Esophagus muscularis mucosa (tissue), 4 donors: Measurements from ENCODE around the gene HEATR3. TPM values are rescaled to one million over a fixed set of nuclear protein-coding genes. Genes with fewer than 3 reads are reported as not detected.

ENCODE experiments used
- DNase-seq: peaks from one replicate; pipeline ENCODE4 v3.0.0-alpha.2; 2017; ENCODE audit errors: extremely low spot score
- H3K27ac ChIP-seq, 4 donors: fragments of 200-600 bp; sonication (generic); replicated peaks in 1 of 4; 1 replicate in 3 of 4; 2 replicates in 1 of 4; pipeline ENCODE4 v1.5.1; 2016 to 2019; ENCODE audit warnings: mild to moderate bottlenecking in 1 of 4
- H3K27me3 ChIP-seq, 4 donors: fragments of 200-600 bp; sonication (generic); one replicate each; pipeline versions ENCODE4 v1.5.1 to v1.6.0; 2016 to 2019
- H3K36me3 ChIP-seq, 4 donors: fragments of 200-600 bp; sonication (generic); one replicate each; pipeline ENCODE4 v1.5.1; 2016 to 2019
- H3K4me1 ChIP-seq, 4 donors: fragments of 200-600 bp; sonication (generic); one replicate each; pipeline ENCODE4 v1.5.1; 2016 to 2019
- H3K4me3 ChIP-seq, 4 donors: fragments of 200-600 bp; sonication (generic); 1 replicate in 2 of 4; 2 replicates in 2 of 4; pipeline ENCODE4 v1.5.1; 2016 to 2019; ENCODE audit warnings: mild to moderate bottlenecking in 4 of 4, moderate library complexity in 1 of 4
- H3K9me3 ChIP-seq, 4 donors: fragments of 200-600 bp; sonication (generic); 1 replicate in 3 of 4; 2 replicates in 1 of 4; pipeline ENCODE4 v1.5.1; 2016 to 2019
- CTCF ChIP-seq, 3 experiments: fragments of 200-600 bp in 2 of 3; fragments of 450-650 bp in 1 of 3; sonication (generic) in 2 of 3; IDR thresholded peaks; one replicate each; pipeline ENCODE4 v1.5.1; 2017 to 2019; ENCODE audit warnings: antibody characterized with exemption in 3 of 3, mild to moderate bottlenecking in 2 of 3, moderate library complexity in 1 of 3
- EP300 ChIP-seq: sonication (generic); formaldehyde crosslinking; IDR thresholded peaks from one replicate; pipeline ENCODE4 v1.6.1; 2017; ENCODE audit warnings: antibody characterized with exemption
- POLR2A ChIP-seq: fragments of 450-650 bp; IDR thresholded peaks from one replicate; pipeline ENCODE4 v1.6.1; 2017; ENCODE audit warnings: antibody characterized with exemption, moderate library complexity, mild to moderate bottlenecking, low read depth
- POLR2AphosphoS5 ChIP-seq, 2 donors: sonication (generic); formaldehyde crosslinking; IDR thresholded peaks; one replicate each; pipeline ENCODE4 v1.6.1; 2017; ENCODE audit warnings: antibody characterized with exemption in 2 of 2
- WGBS: methylation state at CpG from one replicate; pipeline ENCODE4 v1.1.5; 2018; 5-methylcytosine and 5-hydroxymethylcytosine counted together
- intact Hi-C: fragments of 100-400 bp; cut with DNase I; formaldehyde crosslinking; loops from one replicate; pipeline ENCODE4 v1.15.1; 2023
- total RNA-seq, 4 donors: library from RNA; depleted of rRNA; stranded (reverse); fragments of >200 nt; gene quantifications; one replicate each; pipeline versions ENCODE4 v1.1.0 to v1.2.1, GENCODE V29; 2016

Gene HEATR3
- total RNA-seq, 4 donors from 2014 or later, result 10.0 to 25.7 (median 12.4) TPM

DNA sequence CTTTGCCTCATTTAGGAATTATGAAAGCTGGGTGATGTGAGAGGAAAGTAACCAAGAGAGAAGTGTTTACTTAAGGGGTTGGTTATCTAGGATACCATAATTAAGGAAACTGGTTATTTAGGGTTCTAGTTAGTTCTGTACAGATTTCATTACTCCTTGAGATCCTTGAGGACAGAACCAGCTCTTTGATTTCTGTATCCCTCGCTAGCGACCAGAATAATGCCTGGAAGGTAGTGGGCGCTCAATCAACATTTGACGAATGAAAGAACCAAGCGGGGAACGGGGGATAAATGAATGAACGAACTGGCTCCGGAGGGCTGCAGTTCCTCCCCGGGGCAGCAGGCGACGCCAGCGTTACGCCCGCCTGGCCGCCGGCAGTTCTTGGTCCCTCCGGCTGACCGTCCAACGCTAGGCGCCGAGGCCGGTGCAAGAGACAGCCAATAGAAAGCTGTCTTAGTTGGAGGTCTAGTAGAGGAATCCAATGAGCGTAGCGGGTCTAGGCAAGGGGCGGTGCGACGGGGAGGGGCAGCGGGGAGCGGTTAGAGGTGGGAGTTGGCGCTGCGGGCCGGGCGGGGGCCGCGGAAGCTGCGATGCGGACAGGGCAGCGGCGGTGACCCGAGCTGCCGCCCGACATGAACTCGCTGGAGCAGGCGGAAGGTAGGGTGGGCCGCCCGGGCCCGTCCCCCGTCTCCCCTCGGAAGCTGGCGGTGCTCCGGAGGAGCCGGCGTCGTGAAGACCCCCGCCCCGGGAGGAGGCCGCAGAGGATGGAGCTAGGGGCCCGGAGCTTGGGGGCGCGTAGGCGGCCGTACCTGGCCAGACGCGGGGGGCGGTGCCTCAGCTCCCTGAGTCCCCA lies 40.9 kb upstream of the HEATR3 start, which contains the start of gene CNEP1R1:
TSS of gene CNEP1R1 (plus strand) at position 542 of the 853 bp plus-strand sequence. CDS start at position 633, 91 bp downstream.
- H3K9me3 ChIP-seq, result no peaks in the 10 kb centered on the region
- intact Hi-C loops, result loop anchor here (2.0 to 10.0 kb wide), 5 partner anchors 42 to 770 kb away; partner anchors contain the start of gene TENT4B
- peak; percentile 97 for DNase-seq
- H3K4me3 ChIP-seq, result peak within 1 kb of the TSS; percentile 77 to 99 (median 94)
- H3K4me1 ChIP-seq, result peaks cover 23 to 38% (median 31%) of the 10 kb centered on the region in 4 donors
- under 1% methylated on average over 43 of the region's 65 CpGs for whole genome bisulfite sequencing
- H3K36me3 ChIP-seq, result peaks cover 0 to 12% (median 2%) of the 10 kb centered on the region in 4 donors
- no peaks in the 10 kb centered on the region for H3K27me3 ChIP-seq
- peak within 1 kb of the TSS; percentile 79 to 89 (median 86) for H3K27ac ChIP-seq
- TF ChIP-seq POLR2A, result no peak
- no peak for TF ChIP-seq EP300
- peak in 2 of 3 experiments; percentile 100 for TF ChIP-seq CTCF (IDR thresholded peaks at IDR 0.05)
- TF ChIP-seq POLR2AphosphoS5 (IDR thresholded peaks at IDR 0.05), result peak; percentile 85 to 92

DNA sequence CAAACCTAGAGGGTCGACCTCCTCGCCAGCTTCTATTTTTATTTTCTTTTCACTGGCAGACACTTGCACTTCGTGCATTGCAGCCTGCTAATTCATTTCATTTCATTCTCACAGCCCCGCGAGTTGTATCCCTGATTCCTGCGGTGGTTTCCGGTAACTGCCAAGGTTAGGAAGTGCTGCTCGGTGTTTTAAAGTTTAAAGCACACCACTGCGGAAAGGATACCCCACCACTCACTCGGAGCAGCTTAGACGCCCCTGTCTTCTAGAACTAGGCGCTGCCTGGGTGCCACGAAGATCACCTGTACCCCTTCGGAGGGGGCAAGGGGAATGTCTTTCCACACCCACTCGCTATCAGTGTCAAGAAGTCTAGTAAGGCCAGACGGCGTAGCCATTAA lies 40.2 kb upstream of the HEATR3 start:
- H3K27me3 ChIP-seq, result no peaks in the 10 kb centered on the region

DNA sequence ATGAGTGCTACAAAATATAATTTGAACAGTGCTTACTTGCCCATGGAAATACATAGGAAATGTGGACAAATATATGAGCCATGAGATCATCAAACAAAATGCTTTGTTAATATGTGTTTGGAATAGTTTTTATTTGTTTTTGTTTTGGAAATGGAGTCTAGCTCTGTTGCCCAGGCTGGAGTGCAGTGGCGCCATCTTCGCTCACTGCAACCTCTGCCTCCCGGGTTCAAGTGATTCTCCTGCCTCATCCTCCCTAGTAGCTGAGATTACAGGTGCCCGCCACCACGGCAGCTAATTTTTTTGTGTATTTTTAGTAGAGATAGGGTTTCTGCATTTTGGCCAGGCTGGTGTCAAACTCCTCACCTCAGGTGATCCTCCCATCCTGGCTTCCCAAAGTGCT lies 37.9 kb upstream of the HEATR3 start:
- no peak for DNase-seq
- Histone ChIP-seq H3K9me3 (no peaks in the 10 kb centered on the region), H3K4me1 (peaks cover 23 to 39% (median 33%) of the 10 kb centered on the region in 4 donors), H3K36me3 (peaks cover 5 to 41% (median 20%) of the 10 kb centered on the region in 4 donors), H3K27me3 (no peaks in the 10 kb centered on the region), H3K4me3 (no peak overlapping the region), H3K27ac (no peak overlapping the region)
- TF ChIP-seq POLR2A (no peak), POLR2AphosphoS5 (IDR thresholded peaks at IDR 0.05) (no peak), CTCF (IDR thresholded peaks at IDR 0.05) (no peak), EP300 (no peak)
- intact Hi-C loops, result loop anchor here (5.0 to 10.0 kb wide), 3 partner anchors 124 to 767 kb away; partner anchors contain the start of gene TENT4B
- 100% methylated on average over 5 of the region's 5 CpGs for WGBS

More for the DNA sequence above, 40.2 kb upstream of the HEATR3 start:
- TF ChIP-seq EP300 (no peak), POLR2AphosphoS5 (IDR thresholded peaks at IDR 0.05) (no peak), CTCF (IDR thresholded peaks at IDR 0.05) (no peak), POLR2A (no peak)
- no peak for DNase-seq
- Histone ChIP-seq H3K36me3 (peaks cover 0 to 18% (median 8%) of the 10 kb centered on the region in 4 donors), H3K4me3 (peak overlapping the region; percentile 77 to 99 (median 94)), H3K9me3 (no peaks in the 10 kb centered on the region), H3K27ac (peak overlapping the region; percentile 79 to 89 (median 86)), H3K4me1 (peaks cover 23 to 39% (median 33%) of the 10 kb centered on the region in 4 donors)
- under 1% methylated on average over 17 of the region's 17 CpGs for WGBS
- intact Hi-C loops, result loop anchor here (2.0 to 10.0 kb wide), 5 partner anchors 41 to 769 kb away; partner anchors contain the start of gene TENT4B

DNA sequence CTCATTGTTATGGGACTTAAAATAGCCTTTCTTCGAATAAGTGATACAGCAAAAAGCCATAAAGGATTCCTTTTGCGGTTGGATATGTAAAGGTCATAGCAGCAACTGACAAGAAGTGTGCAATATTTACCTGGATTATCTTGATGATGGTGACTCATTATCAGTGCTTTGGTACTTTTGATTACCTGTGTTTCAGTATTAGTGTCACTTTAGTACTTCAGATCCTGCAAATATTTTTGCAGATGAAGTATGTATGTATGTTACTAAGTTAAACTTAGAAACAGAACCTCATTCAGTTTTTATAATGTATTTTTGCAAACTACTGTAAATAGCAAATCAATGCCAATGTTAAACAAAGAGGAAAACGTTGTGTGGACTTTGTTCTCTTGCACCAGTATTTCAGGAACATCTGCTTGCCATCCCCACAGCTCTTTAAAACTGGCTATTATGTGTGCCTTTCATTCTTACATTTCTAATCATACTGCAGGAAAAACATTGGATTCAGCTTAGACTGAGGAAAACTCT lies 30.2 kb upstream of the HEATR3 start:
- 72% methylated on average over 3 of the region's 3 CpGs for WGBS
- no peak for DNase-seq
- H3K4me3 ChIP-seq, result no peak overlapping the region
- H3K9me3 ChIP-seq, result no peaks in the 10 kb centered on the region
- H3K27me3 ChIP-seq, result no peaks in the 10 kb centered on the region
- H3K27ac ChIP-seq, result no peak overlapping the region
- peaks cover 5 to 71% (median 55%) of the 10 kb centered on the region in 4 donors for H3K36me3 ChIP-seq
- intact Hi-C loops, result no loop called here
- TF ChIP-seq POLR2AphosphoS5 (IDR thresholded peaks at IDR 0.05) (no peak), CTCF (IDR thresholded peaks at IDR 0.05) (no peak), POLR2A (no peak), EP300 (no peak)
- H3K4me1 ChIP-seq, result no peaks in the 10 kb centered on the region
